Measurements from ENCODE around the gene COL4A1.

DNA sequence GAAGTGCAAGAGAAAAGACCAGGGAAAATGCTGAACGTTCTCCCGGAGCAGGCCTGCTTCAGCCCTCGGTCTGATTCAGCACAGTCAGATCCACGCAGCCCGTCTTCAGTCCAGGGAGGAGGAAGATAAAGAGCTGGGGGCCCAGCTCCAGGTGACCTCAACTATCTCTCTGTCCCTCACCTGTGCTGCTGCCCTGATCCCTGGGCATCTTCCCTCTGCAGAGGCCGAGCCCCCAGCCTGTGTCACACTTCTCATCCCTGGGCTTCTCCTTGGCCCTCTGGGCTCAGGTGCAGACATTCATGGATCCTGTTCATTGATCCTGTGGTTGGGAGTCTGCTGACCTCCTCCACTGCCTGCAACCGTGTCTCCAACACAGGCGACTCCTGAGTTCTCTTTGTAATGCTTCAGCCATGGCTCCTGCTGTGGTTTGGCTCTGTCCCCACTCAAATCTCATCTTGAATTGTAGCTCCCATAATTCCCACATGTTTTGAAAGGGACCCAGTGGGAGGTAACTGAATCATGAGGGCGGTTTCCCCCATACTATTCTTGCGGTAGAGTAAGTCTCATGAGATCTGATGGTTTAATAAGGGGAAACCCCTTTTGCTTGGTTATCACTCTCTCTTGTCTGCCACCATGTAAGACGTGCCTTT lies 28.0 kb upstream of the COL4A1 start:
- TF ChIP-seq POLR2AphosphoS5 (IDR thresholded peaks at IDR 0.05; ENCODE audit: low read depth, low read length) = no peak
- TF ChIP-seq SIN3A (IDR thresholded peaks at IDR 0.05; ENCODE audit: borderline replicate concordance, insufficient read depth, low read length) = no peak
- no peak for TF ChIP-seq REST (IDR thresholded peaks at IDR 0.05; ENCODE audit: insufficient read depth in 1 of 2, low read depth in 2 of 2, low read length in 2 of 2)
- no peak for TF ChIP-seq TAF1 (IDR thresholded peaks at IDR 0.05; ENCODE audit: borderline replicate concordance, insufficient read depth, low read length)
- TF ChIP-seq FOXP2 (optimal IDR thresholded peaks at IDR 0.05; ENCODE audit: borderline replicate concordance, extremely low read depth, extremely low read length, insufficient read depth) = no peak
